PC-3 (cell line): ENCODE results near the gene SNRNP35.

Experiments used
- EZH2 ChIP-seq: fragments of 300-600 bp; sonication (generic); IDR thresholded peaks from one replicate; pipeline ENCODE4 v1.6.1; 2017; ENCODE audit warnings: antibody characterized with exemption, mild to moderate bottlenecking, low read length; ENCODE audit not compliant: unreplicated experiment
- TF ChIP-seq, protein P1 (sequence below): fragments of 300-600 bp; sonication (generic); conservative IDR thresholded peaks from 2 replicates; pipeline ENCODE4 v1.5.1; 2017; ENCODE audit warnings: antibody characterized with exemption, low read depth, mild to moderate bottlenecking, low read length

DNA sequence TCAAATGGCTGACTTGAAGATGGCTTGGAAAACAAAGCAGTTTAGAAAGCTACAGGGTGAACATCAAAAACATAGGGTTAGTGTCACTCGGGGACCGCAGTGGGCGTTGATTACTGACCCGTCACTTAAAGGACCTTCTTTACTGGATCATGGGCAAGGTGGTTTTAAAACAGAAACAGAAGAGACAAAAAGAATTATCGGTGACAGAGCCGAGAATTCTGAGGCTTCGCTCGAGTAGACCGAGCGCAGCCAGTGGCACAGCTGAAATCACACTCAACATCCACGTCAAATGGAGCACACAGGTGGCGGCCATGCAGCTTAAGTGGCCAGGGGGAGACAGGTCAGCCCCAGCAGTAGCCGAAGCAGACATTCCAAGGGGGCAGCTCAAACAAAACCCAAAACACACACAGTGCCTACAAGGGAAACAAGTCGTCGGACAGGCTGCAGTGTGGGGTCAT, 17.3 kb downstream of the SNRNP35 start:
- TF ChIP-seq, protein P1, sequence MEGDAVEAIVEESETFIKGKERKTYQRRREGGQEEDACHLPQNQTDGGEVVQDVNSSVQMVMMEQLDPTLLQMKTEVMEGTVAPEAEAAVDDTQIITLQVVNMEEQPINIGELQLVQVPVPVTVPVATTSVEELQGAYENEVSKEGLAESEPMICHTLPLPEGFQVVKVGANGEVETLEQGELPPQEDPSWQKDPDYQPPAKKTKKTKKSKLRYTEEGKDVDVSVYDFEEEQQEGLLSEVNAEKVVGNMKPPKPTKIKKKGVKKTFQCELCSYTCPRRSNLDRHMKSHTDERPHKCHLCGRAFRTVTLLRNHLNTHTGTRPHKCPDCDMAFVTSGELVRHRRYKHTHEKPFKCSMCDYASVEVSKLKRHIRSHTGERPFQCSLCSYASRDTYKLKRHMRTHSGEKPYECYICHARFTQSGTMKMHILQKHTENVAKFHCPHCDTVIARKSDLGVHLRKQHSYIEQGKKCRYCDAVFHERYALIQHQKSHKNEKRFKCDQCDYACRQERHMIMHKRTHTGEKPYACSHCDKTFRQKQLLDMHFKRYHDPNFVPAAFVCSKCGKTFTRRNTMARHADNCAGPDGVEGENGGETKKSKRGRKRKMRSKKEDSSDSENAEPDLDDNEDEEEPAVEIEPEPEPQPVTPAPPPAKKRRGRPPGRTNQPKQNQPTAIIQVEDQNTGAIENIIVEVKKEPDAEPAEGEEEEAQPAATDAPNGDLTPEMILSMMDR, result no peak
- TF ChIP-seq EZH2, result no peak
